HepG2 (cell line): ENCODE measurements around the gene FAM83G. TPM values are rescaled to one million over a fixed set of nuclear protein-coding genes. Genes with fewer than 3 reads are reported as not detected.

ENCODE experiments used
- ATF1 ChIP-seq: IDR thresholded peaks from 2 replicates; pipeline ENCODE4 v1.6.1; 2016; ENCODE audit warnings: mild to moderate bottlenecking, control low read depth
- FOXC1 ChIP-seq: sonication (generic); formaldehyde crosslinking; IDR thresholded peaks from 2 replicates; pipeline ENCODE4 v1.8.0; 2022; ENCODE audit warnings: mild to moderate bottlenecking, missing genetic modification reagents, borderline replicate concordance
- GABPA ChIP-seq, 2 experiments: IDR thresholded peaks; 2 replicates each; pipeline ENCODE4 v1.6.1; 2011 to 2016; ENCODE audit warnings: low read depth in 2 of 2, low read length in 1 of 2, missing biosample characterization in 1 of 2, missing genetic modification characterization in 1 of 2
- IRX3 ChIP-seq: sonication (generic); formaldehyde crosslinking; IDR thresholded peaks from 2 replicates; pipeline ENCODE4 v1.8.1; 2023; ENCODE audit warnings: mild to moderate bottlenecking, low read depth, missing genetic modification reagents, borderline replicate concordance
- NFKB2 ChIP-seq: sonication (generic); formaldehyde crosslinking; IDR thresholded peaks from 2 replicates; pipeline ENCODE4 v1.4.0; 2020; ENCODE audit warnings: missing genetic modification reagents, borderline replicate concordance
- PAX8 ChIP-seq: sonication (generic); formaldehyde crosslinking; IDR thresholded peaks from 2 replicates; pipeline ENCODE4 v1.8.0; 2022; ENCODE audit warnings: mild to moderate bottlenecking, missing genetic modification reagents, borderline replicate concordance
- SIN3A ChIP-seq: IDR thresholded peaks from 2 replicates; pipeline ENCODE4 v1.6.1; 2011; ENCODE audit warnings: low read depth, mild to moderate bottlenecking, control low read depth, low read length, borderline replicate concordance
- SRF ChIP-seq: IDR thresholded peaks from 2 replicates; pipeline ENCODE4 v1.6.1; 2011; ENCODE audit warnings: mild to moderate bottlenecking, low read depth, low read length, moderate library complexity
- TARDBP ChIP-seq: sonication (generic); formaldehyde crosslinking; IDR thresholded peaks from 2 replicates; pipeline ENCODE4 v1.8.0; 2022; ENCODE audit warnings: mild to moderate bottlenecking, missing genetic modification reagents
- TFE3 ChIP-seq: IDR thresholded peaks from 2 replicates; pipeline ENCODE4 v1.6.1; 2016
- ZNF101 ChIP-seq: sonication (generic); formaldehyde crosslinking; IDR thresholded peaks from 2 replicates; pipeline ENCODE4 v1.4.0; 2020; ENCODE audit warnings: mild to moderate bottlenecking, low read depth, missing genetic modification reagents, borderline replicate concordance
- ZNF264 ChIP-seq: sonication (generic); formaldehyde crosslinking; IDR thresholded peaks from 2 replicates; pipeline ENCODE4 v1.4.0; 2020; ENCODE audit warnings: missing genetic modification reagents
- ZNF296 ChIP-seq: sonication (generic); formaldehyde crosslinking; conservative IDR thresholded peaks from 2 replicates; pipeline ENCODE4 v1.5.0; 2020; ENCODE audit warnings: mild to moderate bottlenecking, missing genetic modification reagents
- ZNF431 ChIP-seq: sonication (generic); formaldehyde crosslinking; IDR thresholded peaks from 2 replicates; pipeline ENCODE4 v1.9.0; 2022; ENCODE audit warnings: missing genetic modification reagents, low read depth, mild to moderate bottlenecking, borderline replicate concordance
- ZNF446 ChIP-seq: sonication (generic); formaldehyde crosslinking; IDR thresholded peaks from 2 replicates; pipeline ENCODE4 v1.5.0; 2020; ENCODE audit warnings: mild to moderate bottlenecking, missing genetic modification reagents
- ZNF580 ChIP-seq: IDR thresholded peaks from 2 replicates; pipeline ENCODE4 v1.6.1; 2016; ENCODE audit warnings: low read depth, borderline replicate concordance
- ZNF672 ChIP-seq: sonication (generic); formaldehyde crosslinking; IDR thresholded peaks from 2 replicates; pipeline ENCODE4 v1.8.1; 2022; ENCODE audit warnings: missing genetic modification reagents
- polyA plus RNA-seq, 8 experiments: library from polyadenylated mRNA; depleted of rRNA in 3 of 8; stranded (reverse) in 7 of 8; unstranded in 1 of 8; fragments of >200 nt; fragmentation: Illumina TruSeq in 4 of 8; extraction: Trizol in 4 of 8; gene quantifications; 2 replicates each; pipeline versions ENCODE4 v1.2.1 to v1.2.3, GENCODE V29; 2011 to 2016; ENCODE audit warnings: low read depth in 4 of 8, missing spikeins in 1 of 8, mixed read lengths in 1 of 8; ENCODE audit not compliant: insufficient read depth in 1 of 8
- total RNA-seq, 5 experiments: library from RNA; depleted of rRNA; stranded (reverse); fragments of >200 nt; fragmentation: Illumina TruSeq; extraction: Trizol; gene quantifications; 2 replicates each; pipeline ENCODE4 v1.2.3, GENCODE V29; 2016; ENCODE audit warnings: low read depth in 1 of 5
- TF ChIP-seq, protein P1 (sequence below): sonication (generic); formaldehyde crosslinking; IDR thresholded peaks from 2 replicates; pipeline ENCODE4 v1.8.1; 2023; ENCODE audit warnings: mild to moderate bottlenecking, missing genetic modification reagents, borderline replicate concordance
- TF ChIP-seq, protein P2 (sequence below): IDR thresholded peaks from 2 replicates; pipeline ENCODE4 v1.6.1; 2016
- TF ChIP-seq, protein P3 (sequence below): sonication (generic); formaldehyde crosslinking; IDR thresholded peaks from 2 replicates; pipeline ENCODE4 v1.4.0; 2020; ENCODE audit warnings: missing genetic modification reagents
- TF ChIP-seq, protein P4 (sequence below): sonication (generic); formaldehyde crosslinking; IDR thresholded peaks from 2 replicates; pipeline ENCODE4 v1.4.0; 2020; ENCODE audit warnings: low read depth, mild to moderate bottlenecking, missing genetic modification reagents
- TF ChIP-seq, protein P5 (sequence below): sonication (generic); formaldehyde crosslinking; conservative IDR thresholded peaks from 2 replicates; pipeline ENCODE4 v1.4.0; 2020; ENCODE audit warnings: mild to moderate bottlenecking, missing genetic modification reagents, moderate library complexity

Gene FAM83G
- total and polyA plus RNA-seq, 2 of the 13 experiments (the other 11 are each of a cell fraction or from before 2014, with no cell fraction given), result 13.7 to 18.6 TPM

- TF ChIP-seq PAX8 (CRISPR knock-in tag) (no peak), FOXC1 (CRISPR knock-in tag) (0 out of 2 replicates have a peak, but pooled peaks have one; percentile 35), IRX3 (CRISPR knock-in tag) (no peak), ZNF101 (CRISPR knock-in tag) (no peak), ZNF264 (CRISPR knock-in tag) (no peak), NFKB2 (CRISPR knock-in tag) (peak; percentile 3; the same call in 1 of the 2 replicates), TARDBP (CRISPR knock-in tag) (0 out of 2 replicates have a peak, but pooled peaks have one; percentile 15), ZNF431 (CRISPR knock-in tag) (no peak), ZNF672 (CRISPR knock-in tag) (no peak), SIN3A (no peak), ZNF296 (CRISPR knock-in tag) (no peak), TFE3 (no peak), GABPA (IDR thresholded peaks at IDR 0.05; ENCODE audit: low read depth, low read length) (no peak), GABPA (CRISPR knock-in tag; IDR thresholded peaks at IDR 0.05; ENCODE audit: low read depth) (no peak), ZNF580 (CRISPR knock-in tag) (no peak), SRF (no peak), ZNF446 (CRISPR knock-in tag) (no peak), ATF1 (CRISPR knock-in tag) (no peak)
- TF ChIP-seq, protein P1, sequence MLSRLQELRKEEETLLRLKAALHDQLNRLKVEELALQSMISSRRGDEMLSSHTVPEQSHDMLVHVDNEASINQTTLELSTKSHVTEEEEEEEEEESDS (CRISPR knock-in tag), result no peak
- TF ChIP-seq, protein P2, sequence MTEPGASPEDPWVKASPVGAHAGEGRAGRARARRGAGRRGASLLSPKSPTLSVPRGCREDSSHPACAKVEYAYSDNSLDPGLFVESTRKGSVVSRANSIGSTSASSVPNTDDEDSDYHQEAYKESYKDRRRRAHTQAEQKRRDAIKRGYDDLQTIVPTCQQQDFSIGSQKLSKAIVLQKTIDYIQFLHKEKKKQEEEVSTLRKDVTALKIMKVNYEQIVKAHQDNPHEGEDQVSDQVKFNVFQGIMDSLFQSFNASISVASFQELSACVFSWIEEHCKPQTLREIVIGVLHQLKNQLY (CRISPR knock-in tag), result no peak
- TF ChIP-seq, protein P3, sequence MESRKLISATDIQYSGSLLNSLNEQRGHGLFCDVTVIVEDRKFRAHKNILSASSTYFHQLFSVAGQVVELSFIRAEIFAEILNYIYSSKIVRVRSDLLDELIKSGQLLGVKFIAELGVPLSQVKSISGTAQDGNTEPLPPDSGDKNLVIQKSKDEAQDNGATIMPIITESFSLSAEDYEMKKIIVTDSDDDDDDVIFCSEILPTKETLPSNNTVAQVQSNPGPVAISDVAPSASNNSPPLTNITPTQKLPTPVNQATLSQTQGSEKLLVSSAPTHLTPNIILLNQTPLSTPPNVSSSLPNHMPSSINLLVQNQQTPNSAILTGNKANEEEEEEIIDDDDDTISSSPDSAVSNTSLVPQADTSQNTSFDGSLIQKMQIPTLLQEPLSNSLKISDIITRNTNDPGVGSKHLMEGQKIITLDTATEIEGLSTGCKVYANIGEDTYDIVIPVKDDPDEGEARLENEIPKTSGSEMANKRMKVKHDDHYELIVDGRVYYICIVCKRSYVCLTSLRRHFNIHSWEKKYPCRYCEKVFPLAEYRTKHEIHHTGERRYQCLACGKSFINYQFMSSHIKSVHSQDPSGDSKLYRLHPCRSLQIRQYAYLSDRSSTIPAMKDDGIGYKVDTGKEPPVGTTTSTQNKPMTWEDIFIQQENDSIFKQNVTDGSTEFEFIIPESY (CRISPR knock-in tag), result no peak
- TF ChIP-seq, protein P4, sequence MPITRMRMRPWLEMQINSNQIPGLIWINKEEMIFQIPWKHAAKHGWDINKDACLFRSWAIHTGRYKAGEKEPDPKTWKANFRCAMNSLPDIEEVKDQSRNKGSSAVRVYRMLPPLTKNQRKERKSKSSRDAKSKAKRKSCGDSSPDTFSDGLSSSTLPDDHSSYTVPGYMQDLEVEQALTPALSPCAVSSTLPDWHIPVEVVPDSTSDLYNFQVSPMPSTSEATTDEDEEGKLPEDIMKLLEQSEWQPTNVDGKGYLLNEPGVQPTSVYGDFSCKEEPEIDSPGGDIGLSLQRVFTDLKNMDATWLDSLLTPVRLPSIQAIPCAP (CRISPR knock-in tag), result no peak
- TF ChIP-seq, protein P5, sequence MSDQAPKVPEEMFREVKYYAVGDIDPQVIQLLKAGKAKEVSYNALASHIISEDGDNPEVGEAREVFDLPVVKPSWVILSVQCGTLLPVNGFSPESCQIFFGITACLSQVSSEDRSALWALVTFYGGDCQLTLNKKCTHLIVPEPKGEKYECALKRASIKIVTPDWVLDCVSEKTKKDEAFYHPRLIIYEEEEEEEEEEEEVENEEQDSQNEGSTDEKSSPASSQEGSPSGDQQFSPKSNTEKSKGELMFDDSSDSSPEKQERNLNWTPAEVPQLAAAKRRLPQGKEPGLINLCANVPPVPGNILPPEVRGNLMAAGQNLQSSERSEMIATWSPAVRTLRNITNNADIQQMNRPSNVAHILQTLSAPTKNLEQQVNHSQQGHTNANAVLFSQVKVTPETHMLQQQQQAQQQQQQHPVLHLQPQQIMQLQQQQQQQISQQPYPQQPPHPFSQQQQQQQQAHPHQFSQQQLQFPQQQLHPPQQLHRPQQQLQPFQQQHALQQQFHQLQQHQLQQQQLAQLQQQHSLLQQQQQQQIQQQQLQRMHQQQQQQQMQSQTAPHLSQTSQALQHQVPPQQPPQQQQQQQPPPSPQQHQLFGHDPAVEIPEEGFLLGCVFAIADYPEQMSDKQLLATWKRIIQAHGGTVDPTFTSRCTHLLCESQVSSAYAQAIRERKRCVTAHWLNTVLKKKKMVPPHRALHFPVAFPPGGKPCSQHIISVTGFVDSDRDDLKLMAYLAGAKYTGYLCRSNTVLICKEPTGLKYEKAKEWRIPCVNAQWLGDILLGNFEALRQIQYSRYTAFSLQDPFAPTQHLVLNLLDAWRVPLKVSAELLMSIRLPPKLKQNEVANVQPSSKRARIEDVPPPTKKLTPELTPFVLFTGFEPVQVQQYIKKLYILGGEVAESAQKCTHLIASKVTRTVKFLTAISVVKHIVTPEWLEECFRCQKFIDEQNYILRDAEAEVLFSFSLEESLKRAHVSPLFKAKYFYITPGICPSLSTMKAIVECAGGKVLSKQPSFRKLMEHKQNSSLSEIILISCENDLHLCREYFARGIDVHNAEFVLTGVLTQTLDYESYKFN (CRISPR knock-in tag), result no peak
Measured at GRCh38 chr17:18981335-18981641, 23.3 kb downstream of the FAM83G start (continued).
